Dendritic cell treated with granulocyte-macrophage colony-stimulating factor and Interleukin-4, amounts not matched to agents 40 ng/mL and 50 ng/mL, for 4 days (primary cell): Measurements from ENCODE around the gene S100A5.

Experiments
- H3K27ac Mint-ChIP-seq: one replicate; pipeline ENCODE4 v1.8.0; 2022; ENCODE audit warnings: mild to moderate bottlenecking, mixed read lengths
- H3K27me3 Mint-ChIP-seq: one replicate; pipeline ENCODE4 v1.8.0; 2022; ENCODE audit warnings: mild to moderate bottlenecking, mixed read lengths
- H3K36me3 Mint-ChIP-seq: one replicate; pipeline ENCODE4 v1.8.0; 2022; ENCODE audit warnings: low read depth, mixed read lengths
- H3K4me1 Mint-ChIP-seq: one replicate; pipeline ENCODE4 v1.8.0; 2022; ENCODE audit warnings: low read depth, mixed read lengths
- H3K4me3 Mint-ChIP-seq: one replicate; pipeline ENCODE4 v1.8.0; 2022; ENCODE audit warnings: mild to moderate bottlenecking, moderate library complexity, mixed read lengths
- H3K9me3 Mint-ChIP-seq: one replicate; pipeline ENCODE4 v1.8.0; 2022; ENCODE audit warnings: mixed read lengths
- intact Hi-C: fragments of 100-400 bp; cut with micrococcal nuclease; formaldehyde crosslinking; loops from one replicate; pipeline ENCODE4 v1.15.0; 2022

S100A5 gene

GRCh38 chr1:153507926-153508583 lies 32.7 kb downstream of the S100A5 start:
- Mint-ChIP-seq H3K4me1 (peaks cover 14% of the 10 kb centered on the region), H3K4me3 (no peak overlapping the region), H3K27ac (peak overlapping the region; percentile 22), H3K9me3 (no peaks in the 10 kb centered on the region), H3K36me3 (no peaks in the 10 kb centered on the region), H3K27me3 (peaks cover 1% of the 10 kb centered on the region)
- intact Hi-C loops: no loop called here

DNA sequence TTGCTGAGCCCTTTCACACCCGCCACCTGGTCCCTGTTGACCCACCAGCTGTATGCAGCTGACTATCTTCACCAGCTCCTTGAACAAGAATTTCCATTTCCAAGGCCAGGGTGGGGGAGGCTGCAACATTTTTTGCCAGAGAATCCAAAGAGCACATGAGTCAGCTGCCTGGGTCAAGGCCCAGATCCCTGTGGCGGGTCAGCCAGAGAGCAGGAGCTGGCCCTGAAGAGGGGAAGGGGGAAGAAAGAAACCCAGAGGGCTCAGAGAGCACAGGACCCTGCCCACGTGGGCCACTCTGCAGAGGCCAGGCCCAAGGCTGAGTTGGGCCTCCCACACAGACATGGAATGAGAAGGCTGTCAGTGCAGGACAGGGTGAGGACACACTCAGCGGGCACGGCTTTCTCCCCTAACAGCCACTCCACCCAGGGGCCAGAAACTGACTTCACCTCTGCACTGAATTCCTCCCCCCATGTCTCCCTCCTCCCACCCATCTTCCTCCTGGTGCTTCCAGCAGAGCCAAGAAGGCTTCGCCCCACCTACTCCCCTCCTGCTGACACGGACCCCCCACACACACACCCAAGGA lies 33.8 kb downstream of the S100A5 start:
- intact Hi-C loops: no loop called here
- Mint-ChIP-seq H3K27ac (no peak overlapping the region), H3K36me3 (no peaks in the 10 kb centered on the region), H3K9me3 (no peaks in the 10 kb centered on the region), H3K4me3 (no peak overlapping the region), H3K4me1 (peaks cover 8% of the 10 kb centered on the region), H3K27me3 (peaks cover 1% of the 10 kb centered on the region)

DNA sequence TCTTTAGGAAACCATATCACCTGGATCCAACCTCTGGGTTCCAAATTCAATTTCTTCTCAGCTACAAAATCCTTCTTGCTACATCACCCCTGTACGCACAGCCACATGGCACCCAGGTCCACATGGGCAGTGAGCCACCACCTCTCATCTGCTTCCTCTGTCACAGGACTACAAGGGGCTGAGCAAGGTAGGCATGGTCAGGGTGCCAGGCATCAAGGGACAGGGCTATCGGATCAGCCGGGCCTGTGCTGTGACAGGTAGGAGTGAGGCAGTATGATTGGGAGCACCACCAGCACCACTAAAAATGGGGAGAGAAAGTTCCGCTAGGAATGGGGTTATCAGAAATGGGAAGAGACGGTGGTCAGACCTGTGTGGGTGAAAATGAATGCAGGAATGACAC lies 34.3 kb downstream of the S100A5 start:
- Mint-ChIP-seq H3K36me3 (no peaks in the 10 kb centered on the region), H3K27ac (no peak overlapping the region), H3K4me1 (peaks cover 8% of the 10 kb centered on the region), H3K27me3 (peaks cover 1% of the 10 kb centered on the region), H3K9me3 (no peaks in the 10 kb centered on the region), H3K4me3 (no peak overlapping the region)
- intact Hi-C loops: no loop called here

DNA sequence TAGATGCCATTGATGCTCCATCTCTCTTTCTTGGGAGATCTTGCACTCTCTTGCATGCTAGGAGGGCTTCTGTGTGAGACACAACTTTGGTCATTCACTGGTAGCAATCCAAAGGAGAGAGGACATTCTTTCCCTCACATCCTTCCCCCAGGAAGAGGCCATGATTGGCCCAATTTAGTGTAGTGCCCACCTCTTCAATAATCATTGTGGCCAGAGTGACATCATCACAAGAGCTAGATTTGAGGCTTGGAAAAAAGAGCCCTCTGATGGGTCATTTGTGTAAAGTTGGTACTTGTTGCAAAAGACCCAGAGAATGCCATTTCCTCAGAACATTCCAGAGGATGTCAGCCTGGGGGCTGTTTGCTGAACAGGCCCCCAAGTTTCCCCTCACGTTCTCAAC lies 35.2 kb downstream of the S100A5 start:
- intact Hi-C loops: no loop called here
- no peak overlapping the region for H3K4me3 Mint-ChIP-seq
- peaks cover 1% of the 10 kb centered on the region for H3K27me3 Mint-ChIP-seq
- no peak overlapping the region for H3K27ac Mint-ChIP-seq
- no peaks in the 10 kb centered on the region for H3K36me3 Mint-ChIP-seq
- H3K4me1 Mint-ChIP-seq: peaks cover 8% of the 10 kb centered on the region
- no peaks in the 10 kb centered on the region for H3K9me3 Mint-ChIP-seq

DNA sequence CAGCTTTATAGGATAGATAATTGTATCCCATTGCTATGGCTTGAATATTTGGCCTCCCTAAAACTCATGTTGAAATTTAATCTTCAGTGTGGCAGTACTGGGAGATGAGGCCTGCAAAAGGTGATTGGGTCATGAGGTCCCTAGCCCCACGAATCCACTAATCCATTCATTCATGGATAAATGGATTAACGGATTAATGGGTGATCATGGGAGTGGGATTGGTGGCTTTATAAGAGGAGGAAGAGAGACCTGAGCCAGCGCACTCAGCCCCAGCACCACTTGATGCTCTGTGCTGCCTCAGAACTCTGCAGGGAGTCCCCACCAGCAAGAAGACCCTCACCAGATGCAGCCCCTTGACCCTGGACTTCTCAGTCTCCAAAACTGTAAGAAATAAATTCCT lies 37.0 kb downstream of the S100A5 start:
- Mint-ChIP-seq H3K4me3 (no peak overlapping the region), H3K27me3 (peaks cover 4% of the 10 kb centered on the region), H3K27ac (no peak overlapping the region), H3K36me3 (no peaks in the 10 kb centered on the region), H3K9me3 (no peaks in the 10 kb centered on the region), H3K4me1 (peaks cover 8% of the 10 kb centered on the region)
- intact Hi-C loops: no loop called here

DNA sequence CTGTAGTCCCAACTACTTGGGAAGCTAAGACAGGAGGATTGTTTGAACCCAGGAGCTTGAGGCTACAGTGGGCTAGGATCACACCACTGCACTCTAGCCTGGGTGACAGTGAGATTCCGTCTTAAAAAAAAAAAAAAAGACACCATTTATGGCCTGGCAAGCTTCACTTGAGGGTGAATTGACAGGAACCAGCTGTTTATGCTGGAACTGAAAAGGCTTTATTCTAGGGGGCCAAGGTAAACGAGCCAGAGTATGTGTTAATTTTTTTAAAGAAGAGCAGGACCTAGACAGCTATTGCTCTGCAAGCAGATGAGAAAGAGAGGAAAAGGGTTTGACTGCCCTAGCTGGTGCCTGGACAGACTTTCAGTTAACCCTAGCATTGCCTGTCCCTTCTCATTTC lies 42.0 kb downstream of the S100A5 start:
- intact Hi-C loops: no loop called here
- Mint-ChIP-seq H3K36me3 (no peaks in the 10 kb centered on the region), H3K4me3 (no peak overlapping the region), H3K9me3 (no peaks in the 10 kb centered on the region), H3K27ac (no peak overlapping the region), H3K4me1 (no peaks in the 10 kb centered on the region), H3K27me3 (peaks cover 8% of the 10 kb centered on the region)

DNA sequence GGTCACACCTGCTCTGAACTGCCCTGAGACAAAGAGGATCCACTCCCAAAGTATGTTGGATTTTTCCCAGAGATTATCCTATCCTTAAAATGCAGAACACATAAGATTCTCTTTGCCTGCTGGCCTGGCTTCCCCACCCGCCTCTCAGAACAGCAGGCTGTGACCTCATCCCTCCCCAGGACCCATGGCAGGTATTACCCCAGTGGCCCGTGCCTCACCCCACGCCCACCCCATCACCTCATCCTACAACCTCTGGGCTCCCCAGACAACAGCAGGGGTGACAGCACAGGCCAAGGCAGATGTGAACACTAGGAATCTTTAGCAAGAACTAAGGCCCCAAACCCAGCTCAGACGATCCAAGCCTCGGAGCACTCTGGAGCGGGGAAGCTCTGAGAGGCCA lies 45.2 kb downstream of the S100A5 start:
- peaks cover 10% of the 10 kb centered on the region for H3K4me1 Mint-ChIP-seq
- no peak overlapping the region for H3K27ac Mint-ChIP-seq
- intact Hi-C loops: loop anchor here (1.0 kb wide), 1 partner anchor 143 kb away; no protein-coding TSS in a partner anchor
- H3K9me3 Mint-ChIP-seq: no peaks in the 10 kb centered on the region
- H3K4me3 Mint-ChIP-seq: no peak overlapping the region
- peaks cover 14% of the 10 kb centered on the region for H3K27me3 Mint-ChIP-seq
- H3K36me3 Mint-ChIP-seq: no peaks in the 10 kb centered on the region

GRCh38 chr1:153494976-153495535 lies 45.7 kb downstream of the S100A5 start:
- H3K27me3 Mint-ChIP-seq: peaks cover 14% of the 10 kb centered on the region
- H3K27ac Mint-ChIP-seq: no peak overlapping the region
- H3K9me3 Mint-ChIP-seq: no peaks in the 10 kb centered on the region
- no peaks in the 10 kb centered on the region for H3K36me3 Mint-ChIP-seq
- intact Hi-C loops: loop anchor here (1.0 to 5.0 kb wide), 2 partner anchors 93 to 143 kb away; no protein-coding TSS in a partner anchor
- peaks cover 11% of the 10 kb centered on the region for H3K4me1 Mint-ChIP-seq
- H3K4me3 Mint-ChIP-seq: no peak overlapping the region

- Mint-ChIP-seq H3K27me3 (peaks cover 10% of the 10 kb centered on the region), H3K27ac (no peak overlapping the region), H3K4me3 (no peak overlapping the region), H3K9me3 (no peaks in the 10 kb centered on the region), H3K4me1 (peaks cover 11% of the 10 kb centered on the region), H3K36me3 (no peaks in the 10 kb centered on the region)
- intact Hi-C loops: loop anchor here (5.0 kb wide), 1 partner anchor 91 kb away; no protein-coding TSS in a partner anchor
Observed at GRCh38 chr1:153493343-153493960, 47.3 kb downstream of the S100A5 start.

DNA sequence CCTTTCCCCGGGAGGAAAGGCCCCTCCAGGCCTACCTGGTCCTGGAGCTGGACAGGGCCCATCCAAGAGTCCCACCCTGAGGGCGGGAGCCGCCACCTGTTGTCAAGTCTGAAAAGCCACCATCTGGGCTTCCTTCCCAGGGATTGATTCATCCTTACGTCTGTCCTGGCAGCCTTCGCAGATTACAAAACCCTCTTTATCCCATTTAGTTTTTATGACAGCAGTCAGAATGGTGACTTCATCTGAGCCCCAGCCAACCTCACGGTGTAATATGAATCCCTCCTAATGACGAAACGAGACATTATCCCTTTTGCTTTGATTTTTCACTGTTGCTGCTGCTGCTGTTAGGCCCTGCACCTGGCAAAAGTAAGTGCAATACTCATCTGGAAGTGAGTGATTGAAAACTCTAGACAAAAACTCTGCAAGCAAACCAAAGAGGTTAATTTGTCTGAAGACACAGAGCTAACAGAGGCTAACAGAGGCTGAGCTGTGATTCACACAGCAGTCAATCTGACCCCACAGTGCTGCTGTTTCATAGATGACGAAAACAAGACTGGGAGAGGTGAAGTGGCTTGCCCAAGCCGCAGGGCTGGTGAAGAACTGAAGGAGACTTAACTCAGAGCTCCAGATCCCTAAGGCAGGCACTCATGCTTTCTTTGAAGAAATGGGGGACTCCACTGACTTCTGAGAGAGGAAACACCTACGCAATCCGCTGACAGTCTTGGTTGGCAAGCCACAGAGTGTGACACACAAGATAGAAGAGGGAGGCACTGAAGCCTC lies 50.3 kb downstream of the S100A5 start:
- no peak overlapping the region for H3K27ac Mint-ChIP-seq
- H3K36me3 Mint-ChIP-seq: no peaks in the 10 kb centered on the region
- H3K4me3 Mint-ChIP-seq: no peak overlapping the region

GRCh38 chr1:153488731-153489130 lies 52.0 kb downstream of the S100A5 start:
- Mint-ChIP-seq H3K27ac (no peak overlapping the region), H3K36me3 (no peaks in the 10 kb centered on the region), H3K4me1 (peaks cover 11% of the 10 kb centered on the region), H3K9me3 (no peaks in the 10 kb centered on the region), H3K27me3 (peaks cover 16% of the 10 kb centered on the region), H3K4me3 (no peak overlapping the region)
- intact Hi-C loops: no loop called here

More for the DNA sequence above, 50.3 kb downstream of the S100A5 start:
- intact Hi-C loops: loop anchor here (5.0 kb wide), 1 partner anchor 88 kb away; no protein-coding TSS in a partner anchor
- Mint-ChIP-seq H3K4me1 (peaks cover 11% of the 10 kb centered on the region), H3K9me3 (no peaks in the 10 kb centered on the region), H3K27me3 (peaks cover 10% of the 10 kb centered on the region)

DNA sequence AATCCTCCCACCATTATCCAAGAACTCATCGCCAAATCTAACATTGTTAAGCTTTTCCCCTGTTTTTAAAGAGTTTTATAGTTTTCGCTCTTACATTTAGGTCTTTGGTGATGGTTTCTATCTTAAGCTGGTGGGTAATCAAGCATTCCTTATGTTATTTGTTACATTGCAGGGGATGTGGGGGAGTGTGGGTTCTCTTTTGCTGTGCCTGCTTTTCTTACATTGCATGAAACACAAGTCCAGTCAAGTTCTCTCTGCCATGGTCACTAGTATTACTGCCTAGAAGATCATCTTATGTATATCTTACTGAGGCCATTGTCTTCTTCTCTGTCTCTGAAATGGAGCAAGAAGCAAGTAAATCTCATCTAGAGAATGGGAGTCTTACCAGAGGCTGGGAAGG lies 53.0 kb downstream of the S100A5 start:
- H3K27me3 Mint-ChIP-seq: peaks cover 18% of the 10 kb centered on the region
- no peaks in the 10 kb centered on the region for H3K36me3 Mint-ChIP-seq
- no peaks in the 10 kb centered on the region for H3K9me3 Mint-ChIP-seq
- intact Hi-C loops: no loop called here
- H3K4me3 Mint-ChIP-seq: no peak overlapping the region
- peaks cover 11% of the 10 kb centered on the region for H3K4me1 Mint-ChIP-seq
- no peak overlapping the region for H3K27ac Mint-ChIP-seq
